Lower leg skin (tissue), 4 donors: ENCODE results near the gene ZNF813. TPM values are rescaled to one million over a fixed set of nuclear protein-coding genes. Genes with fewer than 3 reads are reported as not detected.
"Not testable (repeated sequence)": the region's sequence is repeated elsewhere in the genome, so short reads cannot be mapped to it uniquely, and the experiment has no call there.

Source experiments
- DNase-seq, 2 donors: peaks; one replicate each; pipeline ENCODE4 v3.0.0-alpha.2; 2019; ENCODE audit warnings: low spot score in 2 of 2
- H3K4me3 ChIP-seq: fragments of 200-600 bp; sonication (generic); 2 replicates; pipeline ENCODE4 v1.5.1; 2017; ENCODE audit warnings: mild to moderate bottlenecking, low read depth; ENCODE audit not compliant: poor library complexity, severe bottlenecking
- CTCF ChIP-seq, 3 donors: fragments of 450-650 bp; IDR thresholded peaks; one replicate each; pipeline ENCODE4 v1.5.1; 2016; ENCODE audit warnings: antibody characterized with exemption in 3 of 3, mild to moderate bottlenecking in 3 of 3, moderate library complexity in 2 of 3
- POLR2A ChIP-seq, 2 donors: fragments of 450-650 bp; IDR thresholded peaks; one replicate each; pipeline ENCODE4 v1.6.1; 2016 to 2017; ENCODE audit warnings: antibody characterized with exemption in 2 of 2, mild to moderate bottlenecking in 1 of 2, moderate library complexity in 1 of 2
- WGBS, 2 donors: methylation state at CpG; one replicate each; pipeline ENCODE4 v1.1.5; 2018; 5-methylcytosine and 5-hydroxymethylcytosine counted together
- intact Hi-C: fragments of 100-400 bp; cut with DNase I; formaldehyde crosslinking; loops from one replicate; pipeline ENCODE4 v1.15.0; 2023; ENCODE audit warnings: low total_unique reads
- total RNA-seq, 4 donors: library from RNA; depleted of rRNA; stranded (reverse); fragments of >200 nt; gene quantifications; one replicate each; pipeline ENCODE4 v1.1.0, GENCODE V29; 2016

Gene ZNF813
- total RNA-seq, 4 donors from 2014 or later: 1.5 to 5.9 (median 3.4) TPM

- intact Hi-C loops: no loop called here
- no peak overlapping the region for H3K4me3 ChIP-seq
- DNase-seq: no peak
- 49 to 55% methylated on average over 14 of the region's 14 CpGs for WGBS, 2 donors
- TF ChIP-seq POLR2A (IDR thresholded peaks at IDR 0.05) (no peak), CTCF (IDR thresholded peaks at IDR 0.05) (no peak)
Measured at GRCh38 chr19:53462861-53463260, 4.7 kb upstream of the ZNF813 start.

GRCh38 chr19:53463263-53463662 is 4.3 kb upstream of the ZNF813 start:
- no peak for DNase-seq
- 13 to 15% methylated on average over 19 of the region's 19 CpGs for WGBS, 2 donors
- H3K4me3 ChIP-seq: no peak overlapping the region
- intact Hi-C loops: no loop called here
- no peak for TF ChIP-seq CTCF (IDR thresholded peaks at IDR 0.05)
- TF ChIP-seq POLR2A (IDR thresholded peaks at IDR 0.05): no peak

- WGBS, 2 donors: 8 to 10% methylated on average over 31 of the region's 31 CpGs
Measured at GRCh38 chr19:53466726-53467484, 628 bp upstream of the ZNF813 start.

GRCh38 chr19:53468628-53469027 is 1.1 kb downstream of the ZNF813 start:
- H3K4me3 ChIP-seq, intact Hi-C loops, DNase-seq: not testable (repeated sequence)
- 30 to 37% methylated on average over 8 of the region's 8 CpGs for WGBS, 2 donors

More at GRCh38 chr19:53466726-53467484, 628 bp upstream of the ZNF813 start:
- peak in 1 of 2 donors; percentile 85 for DNase-seq
- intact Hi-C loops: no loop called here
- H3K4me3 ChIP-seq: peak overlapping the region; percentile 65
- TF ChIP-seq CTCF (IDR thresholded peaks at IDR 0.05): no peak
- no peak for TF ChIP-seq POLR2A (IDR thresholded peaks at IDR 0.05)

GRCh38 chr19:53471916-53472315 is 4.4 kb downstream of the ZNF813 start:
- intact Hi-C loops: no loop called here
- no peak overlapping the region for H3K4me3 ChIP-seq
- no peak for TF ChIP-seq POLR2A (IDR thresholded peaks at IDR 0.05)
- no peak for TF ChIP-seq CTCF (IDR thresholded peaks at IDR 0.05)
- WGBS, 2 donors: 91 to 97% methylated on average over 7 of the region's 7 CpGs
- no peak for DNase-seq

- WGBS, 2 donors: 54 to 63% methylated on average over 1 of the region's 1 CpG
- H3K4me3 ChIP-seq, DNase-seq, intact Hi-C loops: not testable (repeated sequence)
Measured at GRCh38 chr19:53474832-53475231, 7.3 kb downstream of the ZNF813 start.

GRCh38 chr19:53475470-53475869 is 7.9 kb downstream of the ZNF813 start:
- H3K4me3 ChIP-seq, intact Hi-C loops, DNase-seq: not testable (repeated sequence)
- WGBS, 2 donors: 83 to 85% methylated on average over 6 of the region's 6 CpGs

GRCh38 chr19:53483751-53484150 is 16.2 kb downstream of the ZNF813 start:
- H3K4me3 ChIP-seq, intact Hi-C loops, DNase-seq: not testable (repeated sequence)
- 87 to 89% methylated on average over 2 of the region's 2 CpGs for WGBS, 2 donors
